HepG2 (cell line): ENCODE measurements around the gene ZCCHC17. TPM values are rescaled to one million over a fixed set of nuclear protein-coding genes. Genes with fewer than 3 reads are reported as not detected.

Experiments
- ATF1 ChIP-seq: IDR thresholded peaks from 2 replicates; pipeline ENCODE4 v1.6.1; 2016; ENCODE audit warnings: mild to moderate bottlenecking, control low read depth
- GABPB1 ChIP-seq: IDR thresholded peaks from 2 replicates; pipeline ENCODE4 v1.6.1; 2016; ENCODE audit warnings: mild to moderate bottlenecking, missing genetic modification reagents, moderate library complexity, missing compliant biosample characterization
- GPN1 ChIP-seq: sonication (generic); formaldehyde crosslinking; IDR thresholded peaks from 2 replicates; pipeline ENCODE4 v1.5.1; 2020; ENCODE audit warnings: missing genetic modification reagents, borderline replicate concordance
- KLF6 ChIP-seq: IDR thresholded peaks from 2 replicates; pipeline ENCODE4 v1.8.0; 2016; ENCODE audit warnings: missing biosample characterization, missing genetic modification reagents
- MZF1 ChIP-seq: sonication (generic); formaldehyde crosslinking; IDR thresholded peaks from 2 replicates; pipeline ENCODE4 v1.8.1; 2023; ENCODE audit warnings: mild to moderate bottlenecking, missing genetic modification reagents, borderline replicate concordance
- NKX3-1 ChIP-seq: sonication (generic); formaldehyde crosslinking; IDR thresholded peaks from 2 replicates; pipeline ENCODE4 v1.5.0; 2020; ENCODE audit warnings: missing genetic modification reagents
- ZNF710 ChIP-seq: sonication (generic); formaldehyde crosslinking; IDR thresholded peaks from 2 replicates; pipeline ENCODE4 v1.5.0; 2020; ENCODE audit warnings: mild to moderate bottlenecking, missing genetic modification reagents, borderline replicate concordance
- ZNF891 ChIP-seq: sonication (generic); formaldehyde crosslinking; IDR thresholded peaks from 2 replicates; pipeline ENCODE4 v1.5.0; 2020; ENCODE audit warnings: mild to moderate bottlenecking, missing genetic modification reagents
- polyA plus RNA-seq, 8 experiments: library from polyadenylated mRNA; depleted of rRNA in 3 of 8; stranded (reverse) in 7 of 8; unstranded in 1 of 8; fragments of >200 nt; fragmentation: Illumina TruSeq in 4 of 8; extraction: Trizol in 4 of 8; gene quantifications; 2 replicates each; pipeline versions ENCODE4 v1.2.1 to v1.2.3, GENCODE V29; 2011 to 2016; ENCODE audit warnings: low read depth in 4 of 8, missing spikeins in 1 of 8, mixed read lengths in 1 of 8; ENCODE audit not compliant: insufficient read depth in 1 of 8
- total RNA-seq, 5 experiments: library from RNA; depleted of rRNA; stranded (reverse); fragments of >200 nt; fragmentation: Illumina TruSeq; extraction: Trizol; gene quantifications; 2 replicates each; pipeline ENCODE4 v1.2.3, GENCODE V29; 2016; ENCODE audit warnings: low read depth in 1 of 5
- TF ChIP-seq, protein P1 (sequence below): fragments of 450-650 bp; IDR thresholded peaks from 2 replicates; pipeline ENCODE4 v1.6.1; 2017; ENCODE audit warnings: mild to moderate bottlenecking
- TF ChIP-seq, protein P2 (sequence below), 2 experiments: fragments of 450-650 bp in 1 of 2; sonication (generic) in 1 of 2; formaldehyde crosslinking in 1 of 2; IDR thresholded peaks; 2 replicates each; pipeline versions ENCODE4 v1.6.1 to v1.8.0; 2016 to 2022; ENCODE audit warnings: antibody characterized with exemption in 1 of 2, mild to moderate bottlenecking in 1 of 2, missing genetic modification reagents in 1 of 2
- TF ChIP-seq, protein P3 (sequence below): sonication (generic); formaldehyde crosslinking; IDR thresholded peaks from 2 replicates; pipeline ENCODE4 v1.9.0; 2022; ENCODE audit warnings: missing genetic modification reagents, mild to moderate bottlenecking, borderline replicate concordance

The ZCCHC17 gene
- total and polyA plus RNA-seq, 2 of the 13 experiments (the other 11 are each of a cell fraction or from before 2014, with no cell fraction given): 20.5 to 53.0 TPM

DNA sequence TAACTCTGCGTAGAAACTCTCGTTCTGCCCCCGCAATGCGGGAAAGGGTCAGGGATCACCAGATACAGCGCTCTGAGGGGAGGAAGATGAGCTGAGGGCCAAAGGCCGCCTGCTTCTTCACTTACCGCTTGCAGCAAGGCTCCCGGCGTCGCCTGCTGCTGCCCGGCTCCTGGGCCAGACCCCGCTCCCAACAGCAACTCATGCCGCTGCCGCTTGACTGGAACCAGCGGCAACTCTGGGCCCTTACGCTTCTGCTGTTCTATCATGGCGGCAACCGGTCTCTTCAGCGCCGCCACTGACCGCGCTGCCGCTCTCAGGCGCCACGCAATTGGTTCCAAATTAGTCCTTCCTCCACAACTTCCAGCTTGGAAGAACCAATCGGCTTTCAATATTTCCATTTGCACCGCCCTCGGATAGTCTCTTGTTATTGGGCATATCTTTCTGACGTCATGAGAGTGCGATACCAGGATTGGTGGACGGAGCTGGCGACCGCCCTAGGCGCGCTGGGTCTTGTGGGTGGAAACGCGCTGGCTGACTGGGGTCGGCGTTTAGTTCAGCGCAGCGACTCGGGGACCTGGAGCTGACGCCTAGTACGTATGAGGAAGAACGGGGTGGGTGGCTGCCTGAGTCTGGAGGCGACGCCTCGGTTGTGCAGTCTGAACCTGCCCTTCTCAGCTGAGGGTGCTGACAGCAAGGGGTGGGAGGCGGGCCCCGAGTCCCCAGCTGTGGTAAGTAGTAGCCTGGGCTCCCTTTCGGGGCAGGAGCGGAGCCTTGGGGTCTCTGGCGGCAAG is at the start of gene ZCCHC17, which contains the start of gene SNRNP40 (continued):
- TF ChIP-seq, protein P1, sequence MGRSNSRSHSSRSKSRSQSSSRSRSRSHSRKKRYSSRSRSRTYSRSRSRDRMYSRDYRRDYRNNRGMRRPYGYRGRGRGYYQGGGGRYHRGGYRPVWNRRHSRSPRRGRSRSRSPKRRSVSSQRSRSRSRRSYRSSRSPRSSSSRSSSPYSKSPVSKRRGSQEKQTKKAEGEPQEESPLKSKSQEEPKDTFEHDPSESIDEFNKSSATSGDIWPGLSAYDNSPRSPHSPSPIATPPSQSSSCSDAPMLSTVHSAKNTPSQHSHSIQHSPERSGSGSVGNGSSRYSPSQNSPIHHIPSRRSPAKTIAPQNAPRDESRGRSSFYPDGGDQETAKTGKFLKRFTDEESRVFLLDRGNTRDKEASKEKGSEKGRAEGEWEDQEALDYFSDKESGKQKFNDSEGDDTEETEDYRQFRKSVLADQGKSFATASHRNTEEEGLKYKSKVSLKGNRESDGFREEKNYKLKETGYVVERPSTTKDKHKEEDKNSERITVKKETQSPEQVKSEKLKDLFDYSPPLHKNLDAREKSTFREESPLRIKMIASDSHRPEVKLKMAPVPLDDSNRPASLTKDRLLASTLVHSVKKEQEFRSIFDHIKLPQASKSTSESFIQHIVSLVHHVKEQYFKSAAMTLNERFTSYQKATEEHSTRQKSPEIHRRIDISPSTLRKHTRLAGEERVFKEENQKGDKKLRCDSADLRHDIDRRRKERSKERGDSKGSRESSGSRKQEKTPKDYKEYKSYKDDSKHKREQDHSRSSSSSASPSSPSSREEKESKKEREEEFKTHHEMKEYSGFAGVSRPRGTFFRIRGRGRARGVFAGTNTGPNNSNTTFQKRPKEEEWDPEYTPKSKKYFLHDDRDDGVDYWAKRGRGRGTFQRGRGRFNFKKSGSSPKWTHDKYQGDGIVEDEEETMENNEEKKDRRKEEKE: no peak
- no peak for TF ChIP-seq GPN1 (CRISPR knock-in tag)
- TF ChIP-seq, protein P2, sequence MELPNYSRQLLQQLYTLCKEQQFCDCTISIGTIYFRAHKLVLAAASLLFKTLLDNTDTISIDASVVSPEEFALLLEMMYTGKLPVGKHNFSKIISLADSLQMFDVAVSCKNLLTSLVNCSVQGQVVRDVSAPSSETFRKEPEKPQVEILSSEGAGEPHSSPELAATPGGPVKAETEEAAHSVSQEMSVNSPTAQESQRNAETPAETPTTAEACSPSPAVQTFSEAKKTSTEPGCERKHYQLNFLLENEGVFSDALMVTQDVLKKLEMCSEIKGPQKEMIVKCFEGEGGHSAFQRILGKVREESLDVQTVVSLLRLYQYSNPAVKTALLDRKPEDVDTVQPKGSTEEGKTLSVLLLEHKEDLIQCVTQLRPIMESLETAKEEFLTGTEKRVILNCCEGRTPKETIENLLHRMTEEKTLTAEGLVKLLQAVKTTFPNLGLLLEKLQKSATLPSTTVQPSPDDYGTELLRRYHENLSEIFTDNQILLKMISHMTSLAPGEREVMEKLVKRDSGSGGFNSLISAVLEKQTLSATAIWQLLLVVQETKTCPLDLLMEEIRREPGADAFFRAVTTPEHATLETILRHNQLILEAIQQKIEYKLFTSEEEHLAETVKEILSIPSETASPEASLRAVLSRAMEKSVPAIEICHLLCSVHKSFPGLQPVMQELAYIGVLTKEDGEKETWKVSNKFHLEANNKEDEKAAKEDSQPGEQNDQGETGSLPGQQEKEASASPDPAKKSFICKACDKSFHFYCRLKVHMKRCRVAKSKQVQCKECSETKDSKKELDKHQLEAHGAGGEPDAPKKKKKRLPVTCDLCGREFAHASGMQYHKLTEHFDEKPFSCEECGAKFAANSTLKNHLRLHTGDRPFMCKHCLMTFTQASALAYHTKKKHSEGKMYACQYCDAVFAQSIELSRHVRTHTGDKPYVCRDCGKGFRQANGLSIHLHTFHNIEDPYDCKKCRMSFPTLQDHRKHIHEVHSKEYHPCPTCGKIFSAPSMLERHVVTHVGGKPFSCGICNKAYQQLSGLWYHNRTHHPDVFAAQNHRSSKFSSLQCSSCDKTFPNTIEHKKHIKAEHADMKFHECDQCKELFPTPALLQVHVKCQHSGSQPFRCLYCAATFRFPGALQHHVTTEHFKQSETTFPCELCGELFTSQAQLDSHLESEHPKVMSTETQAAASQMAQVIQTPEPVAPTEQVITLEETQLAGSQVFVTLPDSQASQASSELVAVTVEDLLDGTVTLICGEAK (IDR thresholded peaks at IDR 0.05): no peak
- TF ChIP-seq, protein P2 (CRISPR knock-in tag; IDR thresholded peaks at IDR 0.05): 0 out of 2 replicates have a peak, but pooled peaks have one; percentile 18
- 0 out of 2 replicates have a peak, but pooled peaks have one; percentile 58 for TF ChIP-seq MZF1 (CRISPR knock-in tag)
- TF ChIP-seq ZNF891: peak; percentile 52; the same call in 1 of the 2 replicates
- TF ChIP-seq, protein P3, sequence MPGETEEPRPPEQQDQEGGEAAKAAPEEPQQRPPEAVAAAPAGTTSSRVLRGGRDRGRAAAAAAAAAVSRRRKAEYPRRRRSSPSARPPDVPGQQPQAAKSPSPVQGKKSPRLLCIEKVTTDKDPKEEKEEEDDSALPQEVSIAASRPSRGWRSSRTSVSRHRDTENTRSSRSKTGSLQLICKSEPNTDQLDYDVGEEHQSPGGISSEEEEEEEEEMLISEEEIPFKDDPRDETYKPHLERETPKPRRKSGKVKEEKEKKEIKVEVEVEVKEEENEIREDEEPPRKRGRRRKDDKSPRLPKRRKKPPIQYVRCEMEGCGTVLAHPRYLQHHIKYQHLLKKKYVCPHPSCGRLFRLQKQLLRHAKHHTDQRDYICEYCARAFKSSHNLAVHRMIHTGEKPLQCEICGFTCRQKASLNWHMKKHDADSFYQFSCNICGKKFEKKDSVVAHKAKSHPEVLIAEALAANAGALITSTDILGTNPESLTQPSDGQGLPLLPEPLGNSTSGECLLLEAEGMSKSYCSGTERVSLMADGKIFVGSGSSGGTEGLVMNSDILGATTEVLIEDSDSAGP (CRISPR knock-in tag): peak; percentile 67; the same call in 1 of the 2 replicates
- TF ChIP-seq NKX3-1: peak; percentile 51; the same call in 1 of the 2 replicates
- peak; percentile 68; the same call in 1 of the 2 replicates for TF ChIP-seq KLF6 (CRISPR knock-in tag)
- peak; percentile 94 for TF ChIP-seq ATF1 (CRISPR knock-in tag)
- TF ChIP-seq ZNF710 (CRISPR knock-in tag): no peak
- peak; percentile 89 for TF ChIP-seq GABPB1 (CRISPR knock-in tag)
